GM13976 (cell line): ENCODE results near the gene WWOX.

Experiments
- DNase-seq: peaks from one replicate; pipeline ENCODE4 v3.0.0; 2012; ENCODE audit warnings: low spot score
- in situ Hi-C: fragments of 300-500 bp; cut with MboI; formaldehyde crosslinking; loops from one replicate; pipeline ENCODE4 v1.12.0; 2022; ENCODE audit warnings: low sequenced_read_pairs, mixed read lengths, inconsistent platforms; ENCODE audit not compliant: unreplicated experiment
- TF ChIP-seq, protein P1 (sequence below): IDR thresholded peaks from 2 replicates; pipeline ENCODE4 v1.5.1; 2012; ENCODE audit warnings: borderline replicate concordance, mild to moderate bottlenecking; ENCODE audit not compliant: insufficient read depth; ENCODE audit errors: extremely low read depth, missing control alignments, control extremely low read depth

The WWOX gene

DNA sequence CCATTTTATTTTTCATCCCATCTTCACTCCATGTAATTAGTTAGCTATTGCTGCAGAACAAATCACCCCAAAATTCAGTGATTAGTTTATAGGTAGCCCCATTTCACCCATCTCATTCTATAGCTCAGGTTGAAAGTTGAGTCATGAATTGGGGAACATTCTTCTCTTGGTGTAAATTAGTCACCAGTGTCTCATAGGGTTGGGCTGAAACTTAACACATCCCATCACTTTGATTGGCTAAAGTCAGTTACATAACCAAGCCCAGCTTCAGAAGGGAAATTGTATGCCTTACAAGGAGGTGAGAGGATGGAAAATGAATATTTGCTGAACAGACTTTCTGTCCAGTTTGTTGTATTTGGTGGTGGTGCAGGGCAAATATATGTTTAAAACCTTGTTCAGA is 477.5 kb downstream of the WWOX start:
- in situ Hi-C loops, result no loop called here
- TF ChIP-seq, protein P1, sequence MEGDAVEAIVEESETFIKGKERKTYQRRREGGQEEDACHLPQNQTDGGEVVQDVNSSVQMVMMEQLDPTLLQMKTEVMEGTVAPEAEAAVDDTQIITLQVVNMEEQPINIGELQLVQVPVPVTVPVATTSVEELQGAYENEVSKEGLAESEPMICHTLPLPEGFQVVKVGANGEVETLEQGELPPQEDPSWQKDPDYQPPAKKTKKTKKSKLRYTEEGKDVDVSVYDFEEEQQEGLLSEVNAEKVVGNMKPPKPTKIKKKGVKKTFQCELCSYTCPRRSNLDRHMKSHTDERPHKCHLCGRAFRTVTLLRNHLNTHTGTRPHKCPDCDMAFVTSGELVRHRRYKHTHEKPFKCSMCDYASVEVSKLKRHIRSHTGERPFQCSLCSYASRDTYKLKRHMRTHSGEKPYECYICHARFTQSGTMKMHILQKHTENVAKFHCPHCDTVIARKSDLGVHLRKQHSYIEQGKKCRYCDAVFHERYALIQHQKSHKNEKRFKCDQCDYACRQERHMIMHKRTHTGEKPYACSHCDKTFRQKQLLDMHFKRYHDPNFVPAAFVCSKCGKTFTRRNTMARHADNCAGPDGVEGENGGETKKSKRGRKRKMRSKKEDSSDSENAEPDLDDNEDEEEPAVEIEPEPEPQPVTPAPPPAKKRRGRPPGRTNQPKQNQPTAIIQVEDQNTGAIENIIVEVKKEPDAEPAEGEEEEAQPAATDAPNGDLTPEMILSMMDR, result no peak
- no peak for DNase-seq

DNA sequence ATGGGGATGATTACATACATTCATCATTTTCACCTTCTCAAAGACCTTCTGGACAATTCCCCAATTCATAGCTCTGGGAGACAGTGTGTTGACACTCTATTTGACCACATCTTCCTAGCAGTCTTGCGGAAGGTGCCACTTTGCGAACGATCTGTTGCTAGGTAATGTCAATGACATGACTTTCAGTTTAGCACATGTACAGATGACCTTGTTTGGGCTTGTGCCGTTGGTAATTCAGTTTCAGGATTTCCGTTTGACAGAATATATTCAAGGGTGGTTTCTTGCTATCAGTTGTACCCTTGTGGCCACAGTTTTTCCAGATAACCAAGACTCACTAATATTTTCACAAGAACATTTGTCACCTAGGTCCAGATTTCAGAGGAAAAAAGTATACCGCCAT is 478.2 kb downstream of the WWOX start:
- in situ Hi-C loops, result no loop called here
- TF ChIP-seq, protein P1, result no peak
- DNase-seq, result no peak

GRCh38 chr16:78579020-78579419 is 479.6 kb downstream of the WWOX start:
- DNase-seq, result no peak
- in situ Hi-C loops, result no loop called here
- TF ChIP-seq, protein P1, result no peak

GRCh38 chr16:78583441-78583840 is 484.0 kb downstream of the WWOX start:
- TF ChIP-seq, protein P1, result no peak
- in situ Hi-C loops, result no loop called here
- DNase-seq, result no peak

GRCh38 chr16:78584213-78584860 is 484.9 kb downstream of the WWOX start:
- in situ Hi-C loops, result no loop called here
- DNase-seq, result no peak
- TF ChIP-seq, protein P1, result no peak

GRCh38 chr16:78584991-78585390 is 485.5 kb downstream of the WWOX start:
- TF ChIP-seq, protein P1, result no peak
- no peak for DNase-seq
- in situ Hi-C loops, result no loop called here
